ENCODE results near the gene GPANK1. TPM values are rescaled to one million over a fixed set of nuclear protein-coding genes. Genes with fewer than 3 reads are reported as not detected.

The GPANK1 gene
- total RNA-seq, 1 experiment from 2014 or later = 32.0 TPM

DNA sequence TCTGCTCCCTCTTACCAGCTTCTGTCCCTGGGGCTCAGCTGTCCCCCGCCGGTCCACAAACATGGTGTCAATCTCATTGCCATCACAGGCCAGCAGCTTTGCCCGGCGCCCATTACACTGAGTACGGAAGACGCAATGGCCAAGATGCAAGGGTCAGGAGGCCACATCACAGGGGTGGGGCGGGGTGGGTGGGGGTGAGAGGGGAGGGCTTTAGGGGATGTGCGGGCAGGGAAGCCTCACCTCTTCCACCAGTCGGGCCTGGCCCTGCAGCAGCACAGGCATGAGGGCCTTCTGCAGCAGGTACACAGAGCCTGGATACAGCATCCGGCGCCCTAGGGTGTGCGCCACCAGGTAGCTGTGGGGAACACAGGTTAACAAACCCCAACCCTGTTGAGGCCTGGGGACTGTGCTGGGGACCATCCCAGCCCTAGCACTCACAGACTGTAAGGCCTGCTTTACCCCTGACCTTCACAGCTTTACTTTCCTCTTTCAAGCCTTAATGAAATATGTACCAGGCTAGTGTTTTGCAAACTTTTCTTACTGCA, 26.8 kb upstream of the GPANK1 start:
- no peak overlapping the region for H3K4me3 ChIP-seq (ENCODE audit: low read depth, low read length, poor library complexity, severe bottlenecking)
- H3K9me3 ChIP-seq (ENCODE audit: low read depth, low read length, poor library complexity, severe bottlenecking) = no peaks in the 10 kb centered on the region
- no peaks in the 10 kb centered on the region for H3K27me3 ChIP-seq (replicated peaks; ENCODE audit: insufficient read depth, low read depth, low read length, poor library complexity)
- TF ChIP-seq, protein P1, sequence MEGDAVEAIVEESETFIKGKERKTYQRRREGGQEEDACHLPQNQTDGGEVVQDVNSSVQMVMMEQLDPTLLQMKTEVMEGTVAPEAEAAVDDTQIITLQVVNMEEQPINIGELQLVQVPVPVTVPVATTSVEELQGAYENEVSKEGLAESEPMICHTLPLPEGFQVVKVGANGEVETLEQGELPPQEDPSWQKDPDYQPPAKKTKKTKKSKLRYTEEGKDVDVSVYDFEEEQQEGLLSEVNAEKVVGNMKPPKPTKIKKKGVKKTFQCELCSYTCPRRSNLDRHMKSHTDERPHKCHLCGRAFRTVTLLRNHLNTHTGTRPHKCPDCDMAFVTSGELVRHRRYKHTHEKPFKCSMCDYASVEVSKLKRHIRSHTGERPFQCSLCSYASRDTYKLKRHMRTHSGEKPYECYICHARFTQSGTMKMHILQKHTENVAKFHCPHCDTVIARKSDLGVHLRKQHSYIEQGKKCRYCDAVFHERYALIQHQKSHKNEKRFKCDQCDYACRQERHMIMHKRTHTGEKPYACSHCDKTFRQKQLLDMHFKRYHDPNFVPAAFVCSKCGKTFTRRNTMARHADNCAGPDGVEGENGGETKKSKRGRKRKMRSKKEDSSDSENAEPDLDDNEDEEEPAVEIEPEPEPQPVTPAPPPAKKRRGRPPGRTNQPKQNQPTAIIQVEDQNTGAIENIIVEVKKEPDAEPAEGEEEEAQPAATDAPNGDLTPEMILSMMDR (conservative IDR thresholded peaks at IDR 0.05; ENCODE audit: low read depth, low read length) = no peak
- no peak for TF ChIP-seq EZH2 (IDR thresholded peaks at IDR 0.05; ENCODE audit: borderline replicate concordance, low read depth, low read length, poor library complexity, severe bottlenecking)
- BruUV-seq (replicated peaks) = no TSS peak
- POLR2A ChIA-PET (ENCODE audit: low non-redundant PET) = no interaction called here
- peaks cover 34% of the 10 kb centered on the region for H3K36me3 ChIP-seq (ENCODE audit: insufficient read depth, low read length, poor library complexity, severe bottlenecking)
- CTCF ChIA-PET = no interaction called here
- no peaks in the 10 kb centered on the region for H3K4me1 ChIP-seq (ENCODE audit: insufficient read depth, low read length, poor library complexity, severe bottlenecking)
- no peak overlapping the region for H3K27ac ChIP-seq (ENCODE audit: low read depth, low read length, poor library complexity, severe bottlenecking)
- DNase-seq (ENCODE audit: low spot score) = no peak
- intact Hi-C loops (cut with micrococcal nuclease; ENCODE audit: unreplicated experiment) = no loop called here

DNA sequence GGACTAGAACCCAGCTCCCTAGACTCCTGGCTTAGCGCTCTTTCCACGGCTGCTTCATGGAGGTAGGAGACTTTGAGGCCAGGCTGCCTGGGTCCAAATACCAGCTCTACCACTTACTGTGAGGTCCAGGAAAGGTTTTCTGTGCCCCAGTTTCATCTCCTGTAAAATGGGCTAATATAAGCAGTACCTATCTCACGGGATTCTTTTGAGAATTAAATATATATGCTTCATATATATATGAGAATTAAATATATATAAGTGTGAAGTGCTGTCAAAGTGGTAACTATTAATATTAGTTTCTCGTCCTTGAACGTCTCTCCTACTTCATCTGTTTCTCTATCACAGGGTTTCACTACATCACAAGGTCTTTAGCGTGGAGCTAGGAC, 26.3 kb upstream of the GPANK1 start:
- POLR2A ChIA-PET (ENCODE audit: low non-redundant PET) = no interaction called here
- H3K27me3 ChIP-seq (replicated peaks; ENCODE audit: insufficient read depth, low read depth, low read length, poor library complexity) = no peaks in the 10 kb centered on the region
- intact Hi-C loops (cut with micrococcal nuclease; ENCODE audit: unreplicated experiment) = no loop called here
- no peak for DNase-seq (ENCODE audit: low spot score)
- H3K27ac ChIP-seq (ENCODE audit: low read depth, low read length, poor library complexity, severe bottlenecking) = no peak overlapping the region
- peaks cover 30% of the 10 kb centered on the region for H3K36me3 ChIP-seq (ENCODE audit: insufficient read depth, low read length, poor library complexity, severe bottlenecking)
- BruUV-seq (replicated peaks) = no TSS peak
- TF ChIP-seq EZH2 (IDR thresholded peaks at IDR 0.05; ENCODE audit: borderline replicate concordance, low read depth, low read length, poor library complexity, severe bottlenecking) = no peak
- TF ChIP-seq, protein P1 (conservative IDR thresholded peaks at IDR 0.05; ENCODE audit: low read depth, low read length) = no peak
- CTCF ChIA-PET = interaction anchor here (0.6 kb wide), 1 partner anchor 39 kb away, joined by 3 read pairs; no protein-coding TSS in a partner anchor
- H3K9me3 ChIP-seq (ENCODE audit: low read depth, low read length, poor library complexity, severe bottlenecking) = no peaks in the 10 kb centered on the region
- no peak overlapping the region for H3K4me3 ChIP-seq (ENCODE audit: low read depth, low read length, poor library complexity, severe bottlenecking)
- no peaks in the 10 kb centered on the region for H3K4me1 ChIP-seq (ENCODE audit: insufficient read depth, low read length, poor library complexity, severe bottlenecking)

DNA sequence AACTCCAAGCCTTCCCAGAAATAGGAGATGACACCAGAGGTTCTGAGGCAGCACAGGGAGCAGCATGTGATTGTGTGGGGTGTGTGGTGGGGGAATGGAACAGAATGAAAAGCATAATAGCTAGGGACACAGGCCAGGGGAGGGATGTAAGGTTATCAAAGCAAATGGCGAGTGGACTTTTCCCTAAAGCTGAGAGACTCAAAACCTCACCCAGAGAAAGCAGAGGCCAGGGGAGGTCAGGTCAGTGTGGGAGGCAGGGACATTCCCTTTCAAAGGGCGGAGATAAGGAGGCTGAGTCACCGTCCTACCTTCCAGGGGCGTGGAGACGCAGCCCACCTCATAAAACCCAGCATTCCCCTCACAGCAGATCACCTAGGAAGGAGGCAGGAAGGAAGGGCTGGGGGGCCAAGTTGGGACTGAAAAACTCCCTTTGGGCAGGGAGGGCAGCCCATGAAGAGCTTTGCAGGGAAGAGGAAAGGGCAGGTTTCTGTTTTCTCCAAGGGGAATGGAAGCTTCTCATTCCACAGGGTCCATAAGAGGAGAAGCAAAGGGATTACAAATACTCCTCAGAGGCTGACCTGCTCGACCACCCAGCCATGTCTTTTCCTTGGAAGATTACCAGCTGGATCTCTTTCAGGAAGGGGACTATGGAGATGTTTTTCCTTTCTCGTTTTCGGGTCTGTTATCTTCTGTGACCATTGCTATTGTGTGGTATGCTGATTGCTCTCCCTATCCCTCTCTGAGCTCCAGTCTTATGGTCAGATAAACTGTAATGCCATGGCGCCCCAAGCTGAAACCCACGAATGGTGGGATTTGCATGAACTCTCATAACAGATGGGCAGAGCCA, 25.7 kb upstream of the GPANK1 start:
- no TSS peak for BruUV-seq (replicated peaks)
- POLR2A ChIA-PET (ENCODE audit: low non-redundant PET) = no interaction called here

More for the DNA sequence above, 25.7 kb upstream of the GPANK1 start:
- Histone ChIP-seq H3K27ac (ENCODE audit: low read depth, low read length, poor library complexity, severe bottlenecking) (no peak overlapping the region), H3K27me3 (replicated peaks; ENCODE audit: insufficient read depth, low read depth, low read length, poor library complexity) (no peaks in the 10 kb centered on the region), H3K36me3 (ENCODE audit: insufficient read depth, low read length, poor library complexity, severe bottlenecking) (peaks cover 30% of the 10 kb centered on the region), H3K4me3 (ENCODE audit: low read depth, low read length, poor library complexity, severe bottlenecking) (no peak overlapping the region), H3K9me3 (ENCODE audit: low read depth, low read length, poor library complexity, severe bottlenecking) (no peaks in the 10 kb centered on the region), H3K4me1 (ENCODE audit: insufficient read depth, low read length, poor library complexity, severe bottlenecking) (no peaks in the 10 kb centered on the region)
- DNase-seq (ENCODE audit: low spot score) = no peak
- intact Hi-C loops (cut with micrococcal nuclease; ENCODE audit: unreplicated experiment) = no loop called here
- TF ChIP-seq, protein P1 (conservative IDR thresholded peaks at IDR 0.05; ENCODE audit: low read depth, low read length) = no peak
- TF ChIP-seq EZH2 (IDR thresholded peaks at IDR 0.05; ENCODE audit: borderline replicate concordance, low read depth, low read length, poor library complexity, severe bottlenecking) = no peak
- CTCF ChIA-PET = interaction anchor here (0.6 kb wide), 1 partner anchor 39 kb away, joined by 3 read pairs; no protein-coding TSS in a partner anchor

Measured in A673 (cell line).